Memory B cell (primary cell): Measurements from ENCODE around the gene GALM.
"Not testable (repeated sequence)": the region's sequence is repeated elsewhere in the genome, so short reads cannot be mapped to it uniquely, and the experiment has no call there.

ENCODE experiments used
- ATAC-seq: fragments of 150-1000 bp; cut with Tn5 transposase; 2 replicates; pipeline ENCODE4 v1.10.0; 2021; ENCODE audit warnings: low read depth, mild to moderate bottlenecking, moderate library complexity
- DNase-seq, 2 donors: peaks; one replicate each; pipeline ENCODE4 v3.0.0; 2022; ENCODE audit warnings: low spot score in 2 of 2
- H3K27ac Mint-ChIP-seq: one replicate; pipeline ENCODE4 v1.8.0; 2022; ENCODE audit warnings: mild to moderate bottlenecking, moderate library complexity, mixed read lengths
- H3K27me3 Mint-ChIP-seq: one replicate; pipeline ENCODE4 v1.8.0; 2022; ENCODE audit warnings: mixed read lengths
- H3K36me3 Mint-ChIP-seq: one replicate; pipeline ENCODE4 v1.8.0; 2022; ENCODE audit warnings: mild to moderate bottlenecking, mixed read lengths
- H3K4me1 Mint-ChIP-seq: one replicate; pipeline ENCODE4 v1.8.0; 2022; ENCODE audit warnings: mixed read lengths
- H3K4me3 Mint-ChIP-seq: one replicate; pipeline ENCODE4 v1.8.0; 2022; ENCODE audit warnings: mild to moderate bottlenecking, moderate library complexity, mixed read lengths
- H3K9me3 Mint-ChIP-seq: one replicate; pipeline ENCODE4 v1.8.0; 2022; ENCODE audit warnings: mixed read lengths

GALM gene

GRCh38 chr2:38655441-38655840 is 10.5 kb upstream of the GALM start:
- Mint-ChIP-seq H3K4me3 (no peak overlapping the region), H3K27ac (no peak overlapping the region), H3K4me1 (peaks cover 8% of the 10 kb centered on the region), H3K36me3 (no peaks in the 10 kb centered on the region), H3K27me3 (peaks cover 2% of the 10 kb centered on the region), H3K9me3 (no peaks in the 10 kb centered on the region)
- no peak for DNase-seq
- ATAC-seq: no peak

GRCh38 chr2:38656866-38657480 is 8.9 kb upstream of the GALM start:
- Mint-ChIP-seq H3K27me3 (peaks cover 2% of the 10 kb centered on the region), H3K9me3 (no peaks in the 10 kb centered on the region), H3K27ac (no peak overlapping the region), H3K4me3 (no peak overlapping the region), H3K36me3 (no peaks in the 10 kb centered on the region), H3K4me1 (peaks cover 8% of the 10 kb centered on the region)
- no peak for ATAC-seq
- DNase-seq: no peak

DNA sequence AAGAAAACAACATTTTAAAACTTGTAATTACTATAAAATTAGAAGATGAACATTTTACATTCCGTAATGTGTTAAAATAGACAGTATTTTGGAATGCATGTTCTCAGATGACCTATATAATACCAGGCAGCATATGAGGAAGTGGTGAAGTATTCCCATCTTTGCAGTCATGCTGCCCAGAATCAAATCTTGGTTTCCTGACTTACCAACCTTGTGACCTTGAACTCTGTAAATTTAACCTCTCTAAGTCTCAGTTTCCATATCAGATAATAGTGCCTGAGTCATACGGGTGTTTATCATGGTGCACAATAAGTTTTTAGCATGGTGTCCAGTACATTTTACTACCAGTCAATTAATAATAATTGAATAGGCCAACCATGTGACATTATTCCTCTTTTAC is 7.3 kb upstream of the GALM start:
- Mint-ChIP-seq H3K9me3 (no peaks in the 10 kb centered on the region), H3K27ac (no peak overlapping the region), H3K36me3 (no peaks in the 10 kb centered on the region), H3K4me1 (peaks cover 2% of the 10 kb centered on the region), H3K27me3 (peaks cover 2% of the 10 kb centered on the region), H3K4me3 (no peak overlapping the region)
- no peak for ATAC-seq
- DNase-seq: no peak

DNA sequence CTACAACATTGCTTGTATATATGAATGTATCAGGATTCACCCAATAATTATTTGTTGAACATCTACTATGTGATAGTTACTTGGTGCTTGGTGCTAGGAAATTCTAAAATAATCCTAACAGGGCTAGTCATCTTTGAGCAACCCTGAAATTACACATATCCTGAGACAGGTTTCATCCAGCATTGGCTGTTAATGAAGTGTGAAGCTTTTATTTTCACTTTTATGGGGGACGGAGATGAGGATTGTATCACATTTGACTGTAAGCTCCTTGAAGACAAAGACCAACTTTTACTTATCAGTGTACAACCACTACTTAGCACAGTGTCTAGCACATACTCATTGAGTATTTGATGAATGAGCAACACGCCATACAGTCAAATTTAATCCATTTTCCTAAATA is 6.8 kb upstream of the GALM start:
- H3K9me3 Mint-ChIP-seq: no peaks in the 10 kb centered on the region
- no peaks in the 10 kb centered on the region for H3K36me3 Mint-ChIP-seq
- H3K4me1 Mint-ChIP-seq: no peaks in the 10 kb centered on the region
- no peak overlapping the region for H3K4me3 Mint-ChIP-seq
- no peak overlapping the region for H3K27ac Mint-ChIP-seq
- DNase-seq (no peak), ATAC-seq (no peak)
- peaks cover 2% of the 10 kb centered on the region for H3K27me3 Mint-ChIP-seq

DNA sequence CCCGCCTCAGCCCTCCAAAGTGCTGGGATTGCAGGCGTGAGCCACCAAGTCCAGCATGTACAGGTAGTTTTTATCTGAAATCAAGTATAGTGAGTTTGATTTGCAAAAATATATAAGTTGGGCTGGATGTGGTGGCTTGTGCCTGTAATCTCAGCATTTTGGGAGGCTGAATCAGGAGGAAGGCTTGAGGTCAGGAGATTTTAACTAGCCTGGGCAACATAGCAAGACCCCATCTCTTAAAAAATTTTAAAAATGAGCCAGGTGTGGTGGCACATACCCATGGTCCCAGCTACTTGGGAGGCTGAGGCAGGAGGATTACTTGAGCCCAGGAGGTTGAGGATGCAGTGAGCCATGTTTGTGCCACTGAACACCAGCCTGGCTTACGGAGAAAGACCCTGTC is 5.6 kb upstream of the GALM start:
- H3K4me1 Mint-ChIP-seq: no peaks in the 10 kb centered on the region
- ATAC-seq (no peak), DNase-seq (no peak)
- H3K36me3 Mint-ChIP-seq: no peaks in the 10 kb centered on the region
- H3K4me3 Mint-ChIP-seq: no peak overlapping the region
- no peaks in the 10 kb centered on the region for H3K9me3 Mint-ChIP-seq
- peaks cover 2% of the 10 kb centered on the region for H3K27me3 Mint-ChIP-seq
- no peak overlapping the region for H3K27ac Mint-ChIP-seq

DNA sequence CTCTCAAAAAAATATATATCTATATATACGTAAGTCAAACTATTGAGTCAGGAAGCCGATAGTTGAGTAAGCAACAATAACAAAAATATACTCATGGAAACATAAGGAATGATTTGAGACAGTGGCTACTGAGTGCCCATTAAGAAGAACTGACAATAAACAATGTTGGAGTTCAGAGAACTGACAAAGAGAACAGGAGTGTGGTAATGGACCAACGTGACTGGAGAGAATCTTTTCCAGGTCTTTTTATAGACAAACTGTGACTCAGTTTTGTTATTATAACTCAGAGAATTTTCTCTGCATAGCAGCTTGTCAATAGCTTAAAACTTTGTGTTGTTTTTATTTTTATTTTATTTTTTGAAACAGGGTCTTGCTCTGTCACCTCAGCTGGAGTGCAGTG is 4.6 kb upstream of the GALM start:
- Mint-ChIP-seq H3K36me3 (no peaks in the 10 kb centered on the region), H3K27me3 (no peaks in the 10 kb centered on the region)

GRCh38 chr2:38666556-38666910 is 619 bp downstream of the GALM start:
- Mint-ChIP-seq H3K4me1 (peaks cover 15% of the 10 kb centered on the region), H3K36me3 (peaks cover 5% of the 10 kb centered on the region), H3K27me3 (no peaks in the 10 kb centered on the region), H3K4me3 (peak overlapping the region; percentile 89), H3K9me3 (no peaks in the 10 kb centered on the region), H3K27ac (peak overlapping the region; percentile 79)
- peak in 1 of 2 donors; percentile 16 for DNase-seq
- peak; percentile 77 for ATAC-seq

More for the DNA sequence above, 4.6 kb upstream of the GALM start:
- no peak for DNase-seq
- H3K27ac Mint-ChIP-seq: no peak overlapping the region
- no peak overlapping the region for H3K4me3 Mint-ChIP-seq
- no peaks in the 10 kb centered on the region for H3K9me3 Mint-ChIP-seq
- no peak for ATAC-seq
- peaks cover 4% of the 10 kb centered on the region for H3K4me1 Mint-ChIP-seq

GRCh38 chr2:38668092-38668491 is 2.2 kb downstream of the GALM start:
- no peaks in the 10 kb centered on the region for H3K9me3 Mint-ChIP-seq
- DNase-seq (no peak), ATAC-seq (no peak)
- peak overlapping the region; percentile 18 for H3K27ac Mint-ChIP-seq
- peaks cover 8% of the 10 kb centered on the region for H3K36me3 Mint-ChIP-seq
- H3K27me3 Mint-ChIP-seq: no peaks in the 10 kb centered on the region
- H3K4me3 Mint-ChIP-seq: no peak overlapping the region
- H3K4me1 Mint-ChIP-seq: peaks cover 15% of the 10 kb centered on the region

- no peak overlapping the region for H3K4me3 Mint-ChIP-seq
- no peaks in the 10 kb centered on the region for H3K27me3 Mint-ChIP-seq
- no peaks in the 10 kb centered on the region for H3K9me3 Mint-ChIP-seq
- H3K4me1 Mint-ChIP-seq: peaks cover 15% of the 10 kb centered on the region
- no peak overlapping the region for H3K27ac Mint-ChIP-seq
- ATAC-seq (no peak), DNase-seq (no peak)
- H3K36me3 Mint-ChIP-seq: peaks cover 10% of the 10 kb centered on the region
Measured at GRCh38 chr2:38668779-38669479, 3.0 kb downstream of the GALM start.

DNA sequence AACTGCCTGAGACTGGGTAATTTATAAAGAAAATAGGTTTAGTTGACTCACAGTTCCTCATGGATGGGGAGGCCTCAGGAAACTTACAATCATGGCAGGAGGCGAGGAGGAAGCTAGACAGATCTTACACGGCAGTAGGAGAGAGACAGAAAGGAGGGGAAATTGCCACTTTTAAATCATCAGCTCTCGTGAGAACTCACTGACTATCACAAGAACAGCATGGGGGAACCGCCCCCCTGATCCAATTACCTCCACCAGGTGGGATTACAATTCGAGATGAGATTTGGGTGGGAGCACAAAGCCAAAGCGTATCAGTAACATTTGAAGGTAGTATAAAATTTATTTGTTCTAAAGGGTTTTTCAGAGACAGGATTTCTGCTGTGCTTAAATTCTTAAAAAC is 5.4 kb downstream of the GALM start:
- DNase-seq (no peak), ATAC-seq (no peak)
- H3K36me3 Mint-ChIP-seq: peaks cover 20% of the 10 kb centered on the region
- H3K4me1 Mint-ChIP-seq: peaks cover 11% of the 10 kb centered on the region
- H3K27me3 Mint-ChIP-seq: no peaks in the 10 kb centered on the region
- no peaks in the 10 kb centered on the region for H3K9me3 Mint-ChIP-seq
- no peak overlapping the region for H3K4me3 Mint-ChIP-seq
- no peak overlapping the region for H3K27ac Mint-ChIP-seq

DNA sequence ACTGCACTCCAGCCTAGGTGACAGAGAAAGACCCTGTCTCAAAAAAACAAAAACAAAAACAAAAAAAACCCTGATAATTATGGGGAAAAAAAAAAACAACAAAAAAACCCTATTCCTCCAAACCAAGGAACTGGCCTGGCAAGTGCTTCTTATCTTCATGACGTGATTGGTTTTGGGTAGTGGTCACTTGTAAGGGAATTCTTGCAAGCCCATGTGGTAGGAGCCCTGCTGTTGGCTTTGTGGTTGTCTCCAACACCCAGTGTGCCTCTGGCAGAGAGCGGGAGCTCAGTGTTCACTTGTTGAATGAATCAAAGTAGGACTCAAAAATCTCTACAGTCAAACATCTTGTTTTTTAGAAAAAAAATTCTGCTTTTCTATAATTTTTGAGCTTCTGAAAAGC is 6.0 kb downstream of the GALM start:
- ATAC-seq (no peak), DNase-seq (no peak)
- Mint-ChIP-seq H3K36me3 (peaks cover 25% of the 10 kb centered on the region), H3K27ac (no peak overlapping the region), H3K4me3 (no peak overlapping the region), H3K9me3 (no peaks in the 10 kb centered on the region), H3K4me1 (peaks cover 5% of the 10 kb centered on the region), H3K27me3 (no peaks in the 10 kb centered on the region)

DNA sequence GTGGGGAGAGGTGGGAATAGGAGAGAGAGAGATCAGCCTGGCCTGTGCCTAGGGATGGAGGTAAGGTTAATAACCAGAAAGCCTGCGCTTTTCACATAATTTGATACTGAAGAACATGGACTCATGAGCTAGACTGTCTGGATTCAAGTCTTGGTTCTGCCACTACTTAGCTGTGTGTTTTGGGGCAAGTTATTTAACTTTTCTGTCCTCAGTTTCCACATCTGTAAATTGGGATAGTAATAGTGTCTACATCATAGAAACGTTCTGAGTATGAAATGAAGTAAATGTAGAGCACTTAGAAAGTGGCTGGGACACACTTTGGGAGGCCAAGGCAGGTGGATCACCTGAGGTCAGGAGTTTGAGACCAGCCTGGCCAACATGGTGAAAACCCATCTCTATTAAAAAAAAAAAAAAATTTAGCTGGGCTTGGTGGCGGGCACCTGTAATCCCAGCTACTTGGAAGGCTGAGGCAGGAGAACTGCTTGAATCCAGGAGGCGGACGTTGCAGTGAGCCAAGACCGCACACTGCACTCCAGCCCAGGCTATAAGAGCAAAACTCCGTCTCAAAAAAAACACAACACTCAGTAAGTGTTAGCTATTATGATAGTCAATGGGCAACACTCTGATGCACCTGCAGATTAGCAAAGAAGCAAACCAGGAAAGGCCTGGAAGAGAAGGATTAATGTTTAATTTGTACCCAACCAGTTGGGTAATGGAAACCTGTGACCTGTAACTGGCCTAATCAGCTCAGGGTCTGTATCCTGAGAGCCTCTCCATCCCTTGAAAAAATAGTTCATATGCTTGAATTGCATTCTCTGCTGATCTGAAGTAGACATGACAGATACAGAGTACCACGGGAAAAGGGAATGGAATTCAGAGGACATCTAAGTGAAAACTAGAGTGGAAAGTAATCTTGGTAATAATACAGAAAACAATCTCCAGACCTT is 6.8 kb downstream of the GALM start:
- no peak for DNase-seq
- Mint-ChIP-seq H3K27ac (no peak overlapping the region), H3K27me3 (no peaks in the 10 kb centered on the region), H3K4me3 (no peak overlapping the region), H3K36me3 (peaks cover 32% of the 10 kb centered on the region), H3K9me3 (no peaks in the 10 kb centered on the region), H3K4me1 (peaks cover 2% of the 10 kb centered on the region)
- no peak for ATAC-seq

DNA sequence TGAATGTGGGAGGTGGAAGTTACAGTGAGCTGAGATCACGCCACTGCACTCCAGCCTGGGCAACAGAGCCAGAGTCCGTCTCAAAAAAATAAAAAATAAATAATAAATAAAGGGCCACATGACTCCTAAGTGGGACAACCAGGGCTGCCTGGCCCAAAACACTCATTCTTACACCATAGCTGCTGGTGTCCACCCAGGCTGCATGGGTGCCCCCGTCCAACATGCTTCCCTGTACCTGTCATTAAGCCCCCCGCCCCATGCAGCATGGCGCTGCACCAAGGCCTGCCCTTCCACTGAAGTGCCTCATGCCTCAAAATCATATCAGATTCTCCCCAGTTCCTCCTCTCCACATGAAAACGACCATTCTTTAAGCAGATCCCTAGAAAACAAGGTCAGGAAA is 10.8 kb downstream of the GALM start:
- Mint-ChIP-seq H3K9me3 (no peaks in the 10 kb centered on the region), H3K27me3 (no peaks in the 10 kb centered on the region), H3K27ac (no peak overlapping the region), H3K4me1 (no peaks in the 10 kb centered on the region), H3K4me3 (no peak overlapping the region), H3K36me3 (peaks cover 45% of the 10 kb centered on the region)
- ATAC-seq (no peak), DNase-seq (no peak)

DNA sequence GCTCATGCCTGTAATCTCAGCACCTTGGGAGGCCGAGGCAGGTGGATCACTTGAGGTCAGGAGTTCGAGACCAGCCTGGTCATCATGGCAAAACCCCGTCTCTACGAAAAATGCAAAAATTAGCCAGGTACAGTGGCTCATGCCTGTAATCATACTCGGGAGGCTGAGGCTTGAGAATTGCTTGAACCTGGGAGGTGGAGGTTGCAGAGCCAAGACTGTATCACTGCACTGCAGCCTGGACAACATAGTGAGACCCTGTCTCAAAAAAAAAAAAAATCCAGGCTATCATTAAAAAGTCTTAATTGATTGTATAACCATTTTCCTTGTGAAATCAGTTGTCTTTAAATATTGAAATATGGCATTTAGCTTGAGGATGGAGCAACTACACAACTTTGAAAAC is 15.0 kb downstream of the GALM start:
- H3K4me1 Mint-ChIP-seq, ATAC-seq, H3K9me3 Mint-ChIP-seq, H3K27me3 Mint-ChIP-seq, DNase-seq, H3K4me3 Mint-ChIP-seq, H3K27ac Mint-ChIP-seq: not testable (repeated sequence)
- H3K36me3 Mint-ChIP-seq: peaks cover 52% of the 10 kb centered on the region
